Measurements from ENCODE around the gene APOBEC3B. TPM values are rescaled to one million over a fixed set of nuclear protein-coding genes. Genes with fewer than 3 reads are reported as not detected.

Gene APOBEC3B
- total RNA-seq: 15.2 and 21.1 TPM in 2 replicates

DNA sequence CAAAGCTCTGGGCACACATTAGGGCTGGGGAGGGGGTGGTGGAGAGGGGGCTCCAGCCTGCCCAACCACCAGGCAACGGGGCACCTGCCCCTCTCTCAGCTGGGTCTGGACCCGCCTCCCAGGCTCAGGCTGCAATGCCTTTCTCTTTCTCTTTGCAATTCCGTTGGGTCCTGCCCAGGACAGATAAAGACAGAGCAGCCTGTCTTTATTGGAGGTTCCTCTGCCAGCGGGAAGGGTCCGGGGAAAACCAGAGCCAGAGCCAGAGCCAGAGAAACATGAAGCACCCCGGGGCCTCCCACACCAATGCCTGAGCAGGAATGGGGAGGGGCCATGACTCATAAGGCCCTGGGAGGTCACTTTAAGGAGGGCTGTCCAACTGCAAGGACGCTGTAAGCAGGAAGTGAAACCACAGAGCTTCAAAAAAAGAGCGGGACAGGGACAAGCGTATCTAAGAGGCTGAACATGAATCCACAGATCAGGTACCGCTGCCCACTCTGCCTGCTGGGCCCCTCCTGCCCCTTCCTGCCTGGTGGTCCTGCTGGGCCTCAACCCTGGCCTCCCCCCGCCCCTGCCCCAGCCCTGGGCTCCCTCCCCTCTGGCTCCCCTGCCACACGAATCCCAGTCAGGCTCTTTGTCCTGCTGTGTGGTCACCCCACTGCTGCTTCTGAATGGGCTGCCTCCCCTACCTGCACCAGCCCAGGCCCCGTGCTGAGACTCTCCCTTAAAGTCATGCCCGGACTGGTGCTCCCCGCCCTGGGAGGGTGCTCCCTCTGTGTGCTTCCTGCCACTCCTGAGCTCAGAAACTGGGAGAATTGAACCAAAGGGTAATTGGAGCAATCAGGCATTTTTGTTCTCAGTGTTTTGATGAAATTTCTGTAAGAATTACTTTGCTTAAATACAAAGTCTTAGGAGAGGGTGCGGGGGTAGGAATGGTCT, at the start of gene APOBEC3B:
APOBEC3B (plus strand) TSS at position 356 of the 936 bp plus-strand sequence; CDS start at position 463, 107 bp downstream.
- TF ChIP-seq, protein P1, sequence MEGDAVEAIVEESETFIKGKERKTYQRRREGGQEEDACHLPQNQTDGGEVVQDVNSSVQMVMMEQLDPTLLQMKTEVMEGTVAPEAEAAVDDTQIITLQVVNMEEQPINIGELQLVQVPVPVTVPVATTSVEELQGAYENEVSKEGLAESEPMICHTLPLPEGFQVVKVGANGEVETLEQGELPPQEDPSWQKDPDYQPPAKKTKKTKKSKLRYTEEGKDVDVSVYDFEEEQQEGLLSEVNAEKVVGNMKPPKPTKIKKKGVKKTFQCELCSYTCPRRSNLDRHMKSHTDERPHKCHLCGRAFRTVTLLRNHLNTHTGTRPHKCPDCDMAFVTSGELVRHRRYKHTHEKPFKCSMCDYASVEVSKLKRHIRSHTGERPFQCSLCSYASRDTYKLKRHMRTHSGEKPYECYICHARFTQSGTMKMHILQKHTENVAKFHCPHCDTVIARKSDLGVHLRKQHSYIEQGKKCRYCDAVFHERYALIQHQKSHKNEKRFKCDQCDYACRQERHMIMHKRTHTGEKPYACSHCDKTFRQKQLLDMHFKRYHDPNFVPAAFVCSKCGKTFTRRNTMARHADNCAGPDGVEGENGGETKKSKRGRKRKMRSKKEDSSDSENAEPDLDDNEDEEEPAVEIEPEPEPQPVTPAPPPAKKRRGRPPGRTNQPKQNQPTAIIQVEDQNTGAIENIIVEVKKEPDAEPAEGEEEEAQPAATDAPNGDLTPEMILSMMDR (IDR thresholded peaks at IDR 0.05; ENCODE audit: insufficient read depth, low read length, poor library complexity, severe bottlenecking): no peak
- DNase-seq (ENCODE audit: low read depth): peak; percentile 76
- Histone ChIP-seq H3K4me3 (ENCODE audit: low read depth, low read length) (peak within 1 kb of the TSS; percentile 25), H3K27me3 (ENCODE audit: control insufficient read depth, insufficient read depth, low read length) (no peaks in the 10 kb centered on the region), H3K36me3 (ENCODE audit: control insufficient read depth, insufficient read depth, low read length) (no peaks in the 10 kb centered on the region)

DNA sequence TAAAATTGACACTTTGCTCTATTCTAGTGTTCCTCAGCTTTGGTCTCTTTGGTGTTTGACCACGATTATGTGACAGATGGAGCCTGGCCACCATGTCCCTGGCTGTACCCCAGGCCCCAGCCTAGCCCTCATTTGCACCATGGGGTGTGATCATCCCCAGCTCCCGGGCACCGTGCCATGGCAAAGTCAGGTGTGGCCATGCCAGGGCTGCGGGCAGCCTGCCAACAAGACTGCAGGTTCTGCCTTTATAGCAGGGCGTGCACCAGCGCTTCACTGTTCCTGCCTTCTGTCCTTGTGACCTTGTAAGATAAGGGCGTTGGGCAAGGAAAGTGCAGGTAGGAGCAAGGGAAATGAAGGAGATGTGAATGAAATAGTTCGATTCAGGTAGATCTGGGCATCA, 47.1 kb upstream of the APOBEC3B start:
- TF ChIP-seq, protein P1 (IDR thresholded peaks at IDR 0.05; ENCODE audit: insufficient read depth, low read length, poor library complexity, severe bottlenecking): no peak
- no peak overlapping the region for H3K4me3 ChIP-seq (ENCODE audit: low read depth, low read length)
- no peak for DNase-seq (ENCODE audit: low read depth)
- H3K27me3 ChIP-seq (ENCODE audit: control insufficient read depth, insufficient read depth, low read length): peaks cover 2% of the 10 kb centered on the region
- no peaks in the 10 kb centered on the region for H3K36me3 ChIP-seq (ENCODE audit: control insufficient read depth, insufficient read depth, low read length)

DNA sequence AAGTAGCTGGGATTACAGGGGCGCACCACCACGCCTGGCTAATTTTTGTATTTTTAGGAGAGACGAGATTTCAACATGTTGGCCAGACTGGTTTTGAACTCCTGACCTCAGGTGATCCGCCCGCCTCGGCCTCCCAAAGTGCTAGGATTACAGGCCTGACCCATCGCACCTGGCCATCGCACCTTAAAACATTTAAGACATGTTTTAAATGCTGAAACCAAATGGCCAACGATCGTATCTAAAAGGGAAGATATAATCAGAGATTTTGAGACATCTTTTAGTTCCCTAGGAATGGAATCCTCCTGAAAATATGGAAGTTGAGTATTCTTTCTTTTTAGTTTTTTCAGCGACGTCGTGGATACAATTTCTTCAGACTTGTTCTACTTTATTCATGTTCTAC, 46.5 kb upstream of the APOBEC3B start:
- TF ChIP-seq, protein P1 (IDR thresholded peaks at IDR 0.05; ENCODE audit: insufficient read depth, low read length, poor library complexity, severe bottlenecking): no peak
- no peak for DNase-seq (ENCODE audit: low read depth)
- Histone ChIP-seq H3K4me3 (ENCODE audit: low read depth, low read length) (no peak overlapping the region), H3K36me3 (ENCODE audit: control insufficient read depth, insufficient read depth, low read length) (no peaks in the 10 kb centered on the region), H3K27me3 (ENCODE audit: control insufficient read depth, insufficient read depth, low read length) (peaks cover 2% of the 10 kb centered on the region)

DNA sequence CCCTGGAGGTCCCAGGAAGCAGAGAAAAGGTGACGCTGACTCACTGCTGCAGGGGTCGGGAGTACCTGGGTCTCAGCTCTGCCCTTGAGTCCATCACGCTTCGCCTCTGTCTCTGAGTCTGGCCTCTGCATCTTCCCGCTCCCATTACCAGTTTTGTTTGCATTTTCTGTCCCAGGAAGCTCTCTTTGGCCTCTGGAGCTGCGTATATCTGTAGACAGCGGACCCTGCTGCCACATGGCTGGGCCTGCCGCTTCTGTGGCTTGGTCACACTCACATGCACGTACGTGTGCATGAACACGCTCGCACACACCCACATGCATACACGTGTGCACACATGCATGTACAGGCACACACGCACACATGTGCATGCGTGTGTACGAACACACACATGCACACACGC, 45.6 kb upstream of the APOBEC3B start:
- Histone ChIP-seq H3K27me3 (ENCODE audit: control insufficient read depth, insufficient read depth, low read length) (peaks cover 2% of the 10 kb centered on the region), H3K36me3 (ENCODE audit: control insufficient read depth, insufficient read depth, low read length) (no peaks in the 10 kb centered on the region), H3K4me3 (ENCODE audit: low read depth, low read length) (no peak overlapping the region)
- TF ChIP-seq, protein P1 (IDR thresholded peaks at IDR 0.05; ENCODE audit: insufficient read depth, low read length, poor library complexity, severe bottlenecking): no peak
- DNase-seq (ENCODE audit: low read depth): no peak

DNA sequence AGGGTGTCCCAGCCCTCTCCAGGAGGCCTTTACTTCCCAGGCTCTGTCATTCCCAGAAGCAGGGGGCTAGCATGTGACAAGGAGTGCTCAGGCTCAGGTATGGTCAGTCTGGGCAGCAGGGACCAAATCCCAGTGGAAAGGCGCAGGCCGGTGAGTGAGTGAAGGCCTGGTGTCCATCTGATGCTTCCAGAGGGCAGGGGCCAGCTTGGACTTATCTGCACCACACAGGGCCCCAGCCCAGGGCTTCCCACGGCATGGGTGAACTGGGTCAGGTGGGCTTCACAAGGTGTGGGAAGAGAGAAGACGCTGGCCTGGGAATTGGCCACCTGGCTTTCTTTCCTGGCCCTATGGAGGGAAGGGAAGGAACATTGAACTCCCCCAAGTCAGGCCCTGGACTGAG, 45.1 kb upstream of the APOBEC3B start:
- TF ChIP-seq, protein P1 (IDR thresholded peaks at IDR 0.05; ENCODE audit: insufficient read depth, low read length, poor library complexity, severe bottlenecking): no peak
- no peak for DNase-seq (ENCODE audit: low read depth)
- Histone ChIP-seq H3K36me3 (ENCODE audit: control insufficient read depth, insufficient read depth, low read length) (no peaks in the 10 kb centered on the region), H3K27me3 (ENCODE audit: control insufficient read depth, insufficient read depth, low read length) (peaks cover 2% of the 10 kb centered on the region), H3K4me3 (ENCODE audit: low read depth, low read length) (no peak overlapping the region)

Measured in kidney epithelial cell (primary cell).